HG03097 (cell line): ENCODE measurements around the gene UQCR11.
A peak's percentile ranks its signal among the peaks of the same experiment; 100 is the strongest.
"Not testable (repeated sequence)": the region's sequence is repeated elsewhere in the genome, so short reads cannot be mapped to it uniquely, and the experiment has no call there.

Experiments
- ATAC-seq: cut with Tn5 transposase; IDR thresholded peaks from one replicate; pipeline ENCODE4 v1.9.1; 2021; ENCODE audit not compliant: unreplicated experiment, low FRiP score

The UQCR11 gene

DNA sequence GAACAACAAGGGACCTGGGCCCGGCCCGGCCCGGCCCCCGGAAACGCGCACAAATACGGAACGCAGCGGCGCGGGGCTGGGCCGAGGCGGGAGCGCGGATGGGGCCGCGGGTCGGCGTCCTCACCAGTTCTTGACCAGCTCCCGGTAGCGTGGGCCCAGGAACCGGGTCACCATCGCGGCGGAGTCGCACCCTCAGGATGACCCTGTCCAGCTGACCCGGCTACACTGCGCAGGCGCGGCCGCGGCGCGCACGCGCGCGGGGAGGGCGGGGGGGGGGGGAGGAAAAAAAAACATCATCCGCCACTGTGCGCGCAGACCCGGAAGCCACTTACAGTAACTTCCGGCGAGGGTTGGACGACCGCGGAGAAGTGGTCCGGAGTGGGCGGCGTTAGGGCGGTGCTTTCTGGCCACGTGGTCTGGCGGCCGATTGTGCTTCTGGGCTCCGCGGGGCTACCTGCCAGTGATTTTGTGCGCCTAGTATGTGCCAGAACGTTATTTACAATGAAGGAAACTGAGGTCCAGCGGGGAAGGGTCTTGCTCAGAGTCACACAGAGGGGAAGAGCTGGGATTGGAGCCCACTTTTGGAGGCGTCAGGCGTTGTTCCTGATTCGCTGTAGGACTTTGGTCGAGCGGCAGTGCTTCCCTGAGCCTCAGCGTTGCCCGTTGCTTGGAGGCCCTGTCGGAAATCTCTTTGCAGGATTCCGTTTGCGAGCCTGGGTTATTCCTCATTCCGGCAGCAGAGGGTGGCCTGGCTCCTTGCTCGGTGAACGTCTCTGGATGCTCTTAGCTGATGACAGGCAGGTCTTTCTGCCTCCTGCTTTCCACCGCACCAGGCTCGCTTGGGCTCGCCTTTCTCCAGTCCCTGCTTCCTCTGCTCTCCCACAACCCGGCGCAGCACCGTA is at the start of gene UQCR11:
Gene UQCR11 (minus strand): TSS at position 227 of the 902 bp plus-strand sequence. CDS start 53 bp downstream, at position 174.
- peak; percentile 71 for ATAC-seq

- no peak for ATAC-seq
Observed at GRCh38 chr19:1654178-1654792, 49.0 kb upstream of the UQCR11 start.

GRCh38 chr19:1653300-1653628 is 48.0 kb upstream of the UQCR11 start:
- ATAC-seq: no peak

GRCh38 chr19:1652471-1653299 is 47.4 kb upstream of the UQCR11 start, which contains the start of gene TCF3:
Gene TCF3 (minus strand): TSS chr19:1652615. CDS start chr19:1650248, 2,367 bp downstream.
- ATAC-seq: peak; percentile 59

GRCh38 chr19:1651568-1652291 is 46.5 kb upstream of the UQCR11 start:
- no peak for ATAC-seq

DNA sequence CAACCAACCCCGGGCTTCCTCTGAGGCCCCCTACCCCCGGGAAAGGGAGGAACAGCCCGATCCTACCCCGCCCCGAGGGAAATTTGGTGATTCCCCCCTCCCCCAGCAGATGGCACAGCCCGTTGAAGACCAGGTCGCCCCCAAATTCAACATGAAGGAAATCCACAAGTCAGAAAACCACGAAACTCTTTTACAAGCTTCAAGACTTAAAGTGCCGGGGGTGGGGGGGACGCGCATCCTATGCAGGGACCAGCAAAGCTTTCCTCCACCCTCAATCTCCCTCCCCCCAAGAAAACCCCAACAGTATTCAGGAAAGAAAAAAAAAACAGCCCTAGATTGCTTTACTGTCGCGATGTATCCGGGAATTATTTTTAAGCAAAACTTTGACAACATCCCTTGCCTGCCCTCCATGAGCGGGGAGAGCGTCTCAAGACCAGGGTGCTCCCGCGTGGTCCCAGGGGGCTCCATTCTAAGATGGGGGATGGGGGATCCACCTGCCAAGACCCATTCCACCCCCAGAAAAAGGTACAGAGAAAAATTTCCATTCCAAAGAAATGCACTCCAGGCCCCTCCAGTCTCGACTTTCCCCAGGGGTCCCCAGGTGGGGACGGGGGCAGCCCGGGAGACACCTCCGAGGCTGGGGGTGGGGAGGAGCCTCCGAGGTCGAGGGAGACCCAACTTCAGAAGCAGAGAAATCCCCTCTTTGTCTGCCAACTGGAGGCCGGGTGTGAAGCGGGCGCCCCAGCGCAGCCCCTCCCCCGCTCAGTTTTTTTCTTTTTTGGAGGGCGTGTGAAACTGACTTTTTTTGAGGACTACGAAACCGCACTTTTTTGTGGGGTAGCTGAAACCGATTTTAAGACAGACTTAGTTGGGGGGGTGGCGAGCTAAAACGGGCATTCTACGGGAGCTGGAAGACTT is 45.6 kb upstream of the UQCR11 start:
- no peak for ATAC-seq

GRCh38 chr19:1649706-1650649 is 44.7 kb upstream of the UQCR11 start:
- no peak for ATAC-seq

DNA sequence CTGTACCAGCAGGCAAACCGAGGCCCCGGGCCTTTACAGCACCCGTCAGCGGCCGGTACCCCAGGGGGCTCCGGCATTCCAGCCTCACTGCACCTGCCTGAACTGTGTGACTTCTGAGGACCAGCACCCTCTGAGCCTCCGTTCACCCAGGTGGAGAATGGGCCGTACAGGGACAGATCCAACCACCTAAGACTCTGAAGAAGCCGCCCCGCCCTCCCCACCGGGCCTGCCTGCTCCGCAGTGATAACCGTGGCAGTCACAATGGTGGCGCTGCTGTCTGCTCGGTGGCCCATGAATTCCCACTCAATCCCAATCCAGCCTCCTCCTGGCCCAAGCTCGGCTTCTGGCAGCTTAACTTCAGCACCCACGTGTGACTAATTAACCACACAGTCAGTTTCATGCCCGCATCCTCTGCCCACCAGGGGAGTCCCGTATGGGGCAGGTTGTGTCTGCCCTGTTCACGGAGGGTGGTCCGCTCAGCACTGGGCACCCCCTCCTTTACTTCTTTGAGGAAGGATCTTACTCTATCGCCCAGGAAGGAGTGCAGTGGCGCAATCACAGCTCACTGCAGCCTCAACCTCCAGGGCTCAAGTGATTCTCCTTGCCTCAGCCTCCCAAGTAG is 43.8 kb upstream of the UQCR11 start:
- peak; percentile 2 for ATAC-seq

GRCh38 chr19:1648459-1648849 is 43.2 kb upstream of the UQCR11 start:
- ATAC-seq: peak; percentile 27

DNA sequence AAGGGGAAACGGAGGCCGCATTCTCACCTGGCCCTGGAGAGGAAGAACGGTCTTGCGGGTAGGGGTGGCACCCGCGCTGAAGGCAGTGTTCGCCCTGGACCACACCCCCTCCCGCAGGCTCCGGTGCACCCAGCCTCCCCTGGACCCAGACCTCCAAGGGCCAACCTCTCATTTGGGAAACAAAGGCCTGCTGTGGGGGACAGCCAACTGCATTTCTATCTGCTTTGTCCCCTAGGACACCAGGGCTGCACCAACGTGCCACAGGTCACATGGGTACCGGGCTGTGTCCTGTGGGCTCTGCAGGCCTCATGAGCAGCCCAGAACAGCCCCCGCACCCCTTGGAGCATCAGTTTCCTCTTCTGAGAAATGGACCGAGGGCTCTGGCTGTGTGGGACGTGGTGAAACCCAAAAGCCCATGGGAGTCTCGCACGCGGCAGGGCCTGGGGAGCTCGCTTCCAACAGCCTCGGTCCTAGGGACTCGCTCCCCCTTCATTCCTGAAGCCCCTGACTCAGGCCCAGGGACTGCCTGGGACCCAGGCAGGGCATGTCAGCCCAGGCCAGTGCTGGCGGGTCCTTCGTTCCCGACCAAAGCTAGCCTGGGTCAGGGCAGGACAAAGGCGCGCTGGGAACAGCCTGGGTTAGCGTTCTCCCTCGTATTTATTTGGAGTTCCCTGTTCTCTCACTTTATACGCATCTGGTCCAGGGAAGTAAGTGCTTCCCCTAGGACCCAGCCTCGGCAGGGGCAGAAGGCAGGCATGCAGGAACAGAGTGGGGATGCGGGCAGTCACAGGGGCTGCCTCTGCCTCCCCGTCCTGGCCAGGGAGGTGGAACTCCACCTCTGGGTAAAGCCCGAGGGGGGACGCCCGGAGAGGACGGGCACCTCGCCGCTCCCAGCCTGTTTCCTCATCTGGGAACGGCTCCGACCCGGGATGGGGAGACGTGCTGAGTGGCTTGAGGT is 42.5 kb upstream of the UQCR11 start:
- no peak for ATAC-seq

- no peak for ATAC-seq
Observed at GRCh38 chr19:1646659-1647453, 41.6 kb upstream of the UQCR11 start.

- no peak for ATAC-seq
Observed at GRCh38 chr19:1646149-1646548, 40.9 kb upstream of the UQCR11 start.

DNA sequence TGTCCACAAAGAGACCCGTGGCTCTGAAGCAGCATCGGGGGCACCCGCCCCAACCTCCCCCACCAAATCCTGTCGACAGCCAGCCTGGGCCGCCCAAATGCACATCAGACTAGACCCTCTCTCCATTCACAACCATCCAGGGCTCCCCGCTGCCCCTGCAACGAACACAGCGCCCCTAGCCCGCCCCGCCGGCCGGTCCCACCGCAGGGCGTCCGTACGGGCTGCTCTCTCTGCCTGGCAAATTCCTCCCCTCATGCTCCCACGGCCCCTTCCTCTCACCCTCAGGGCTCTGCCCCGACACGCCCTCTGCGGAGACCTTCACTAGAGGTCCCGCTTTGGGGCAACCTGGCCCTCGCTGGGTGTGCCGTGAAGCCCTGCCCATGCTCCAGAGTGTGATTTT is 40.0 kb upstream of the UQCR11 start:
- no peak for ATAC-seq

- ATAC-seq: no peak
Observed at GRCh38 chr19:1644070-1644469, 38.8 kb upstream of the UQCR11 start.

DNA sequence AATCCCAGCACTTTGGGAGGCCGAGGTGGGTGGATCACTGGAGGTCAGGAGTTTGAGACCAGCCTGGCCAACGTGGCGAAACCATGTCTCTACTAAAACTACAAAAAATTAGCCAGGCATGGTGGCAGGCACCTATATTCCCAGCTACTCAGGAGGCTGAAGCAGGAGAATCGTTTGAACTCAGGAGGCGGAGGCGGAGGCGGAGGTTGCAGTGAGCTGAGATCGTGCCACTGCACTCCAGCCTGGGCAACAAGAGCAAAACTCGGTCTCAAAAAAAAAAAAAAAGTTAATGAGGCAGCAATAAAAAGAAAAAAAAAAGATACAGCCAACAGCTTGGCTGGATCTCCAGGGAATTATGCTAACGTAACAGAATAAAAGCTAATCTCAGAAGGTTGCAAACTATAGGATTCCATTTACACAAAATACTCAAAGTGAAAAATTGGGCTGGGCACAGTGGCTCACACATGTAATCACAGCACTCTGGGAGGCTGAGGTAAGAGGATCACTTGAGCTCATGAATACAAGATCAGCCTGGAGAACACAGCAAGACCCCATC is 35.7 kb upstream of the UQCR11 start:
- ATAC-seq: not testable (repeated sequence)
